Esophagus muscularis mucosa (tissue), 4 donors: Measurements from ENCODE around the gene LOXL1. TPM values are rescaled to one million over a fixed set of nuclear protein-coding genes. Genes with fewer than 3 reads are reported as not detected.

Experiments
- DNase-seq: peaks from one replicate; pipeline ENCODE4 v3.0.0-alpha.2; 2017; ENCODE audit errors: extremely low spot score
- H3K27ac ChIP-seq, 4 donors: fragments of 200-600 bp; sonication (generic); replicated peaks in 1 of 4; 1 replicate in 3 of 4; 2 replicates in 1 of 4; pipeline ENCODE4 v1.5.1; 2016 to 2019; ENCODE audit warnings: mild to moderate bottlenecking in 1 of 4
- H3K27me3 ChIP-seq, 4 donors: fragments of 200-600 bp; sonication (generic); one replicate each; pipeline versions ENCODE4 v1.5.1 to v1.6.0; 2016 to 2019
- H3K36me3 ChIP-seq, 4 donors: fragments of 200-600 bp; sonication (generic); one replicate each; pipeline ENCODE4 v1.5.1; 2016 to 2019
- H3K4me1 ChIP-seq, 4 donors: fragments of 200-600 bp; sonication (generic); one replicate each; pipeline ENCODE4 v1.5.1; 2016 to 2019
- H3K4me3 ChIP-seq, 4 donors: fragments of 200-600 bp; sonication (generic); 1 replicate in 2 of 4; 2 replicates in 2 of 4; pipeline ENCODE4 v1.5.1; 2016 to 2019; ENCODE audit warnings: mild to moderate bottlenecking in 4 of 4, moderate library complexity in 1 of 4
- H3K9me3 ChIP-seq, 4 donors: fragments of 200-600 bp; sonication (generic); 1 replicate in 3 of 4; 2 replicates in 1 of 4; pipeline ENCODE4 v1.5.1; 2016 to 2019
- EP300 ChIP-seq: sonication (generic); formaldehyde crosslinking; IDR thresholded peaks from one replicate; pipeline ENCODE4 v1.6.1; 2017; ENCODE audit warnings: antibody characterized with exemption
- POLR2A ChIP-seq: fragments of 450-650 bp; IDR thresholded peaks from one replicate; pipeline ENCODE4 v1.6.1; 2017; ENCODE audit warnings: antibody characterized with exemption, moderate library complexity, mild to moderate bottlenecking, low read depth
- POLR2AphosphoS5 ChIP-seq, 2 donors: sonication (generic); formaldehyde crosslinking; IDR thresholded peaks; one replicate each; pipeline ENCODE4 v1.6.1; 2017; ENCODE audit warnings: antibody characterized with exemption in 2 of 2
- WGBS: methylation state at CpG from one replicate; pipeline ENCODE4 v1.1.5; 2018; 5-methylcytosine and 5-hydroxymethylcytosine counted together
- intact Hi-C: fragments of 100-400 bp; cut with DNase I; formaldehyde crosslinking; loops from one replicate; pipeline ENCODE4 v1.15.1; 2023
- total RNA-seq, 4 donors: library from RNA; depleted of rRNA; stranded (reverse); fragments of >200 nt; gene quantifications; one replicate each; pipeline versions ENCODE4 v1.1.0 to v1.2.1, GENCODE V29; 2016
- TF ChIP-seq, protein P1 (sequence below), 3 experiments: fragments of 200-600 bp in 2 of 3; fragments of 450-650 bp in 1 of 3; sonication (generic) in 2 of 3; IDR thresholded peaks; one replicate each; pipeline ENCODE4 v1.5.1; 2017 to 2019; ENCODE audit warnings: antibody characterized with exemption in 3 of 3, mild to moderate bottlenecking in 2 of 3, moderate library complexity in 1 of 3

LOXL1 gene
- total RNA-seq, 4 donors from 2014 or later = 19.7 to 84.3 (median 39.1) TPM

DNA sequence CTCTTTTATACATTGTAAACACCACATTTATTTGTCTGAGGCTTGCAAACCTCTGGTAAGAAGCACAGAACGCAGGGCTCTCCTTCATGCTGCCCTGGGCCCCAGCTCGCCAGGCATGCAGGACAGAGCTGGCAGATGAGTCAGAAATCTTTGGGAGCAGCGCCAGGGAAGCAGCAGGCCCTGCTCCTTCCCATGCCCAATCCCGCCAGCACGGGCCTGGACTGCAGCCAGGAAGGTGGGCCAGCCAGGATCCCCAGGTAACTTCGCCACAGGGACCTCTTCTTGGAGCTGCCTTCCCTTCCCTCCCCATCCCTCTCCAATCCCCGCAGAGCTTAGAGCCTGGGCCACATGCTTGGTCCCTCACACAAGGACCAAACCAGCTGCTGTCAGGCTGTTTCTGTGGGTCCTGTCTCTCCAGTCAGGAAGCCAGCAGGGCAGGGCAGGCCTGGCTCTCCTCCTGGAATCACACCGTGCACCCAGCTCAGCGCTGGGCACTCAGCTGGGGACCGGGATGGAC, 57.0 kb downstream of the LOXL1 start:
- H3K4me1 ChIP-seq = peaks cover 71 to 75% (median 73%) of the 10 kb centered on the region in 4 donors
- 29% methylated on average over 3 of the region's 10 CpGs for WGBS
- no peak for DNase-seq
- H3K27ac ChIP-seq = peak overlapping the region; percentile 79 to 92 (median 85)
- H3K9me3 ChIP-seq = no peaks in the 10 kb centered on the region
- H3K4me3 ChIP-seq = no peak overlapping the region
- peaks cover 0 to 35% (median 17%) of the 10 kb centered on the region in 4 donors for H3K36me3 ChIP-seq
- intact Hi-C loops = loop anchor here (5.0 kb wide), 1 partner anchor 64 kb away; no protein-coding TSS in a partner anchor
- H3K27me3 ChIP-seq = no peaks in the 10 kb centered on the region
- TF ChIP-seq, protein P1, sequence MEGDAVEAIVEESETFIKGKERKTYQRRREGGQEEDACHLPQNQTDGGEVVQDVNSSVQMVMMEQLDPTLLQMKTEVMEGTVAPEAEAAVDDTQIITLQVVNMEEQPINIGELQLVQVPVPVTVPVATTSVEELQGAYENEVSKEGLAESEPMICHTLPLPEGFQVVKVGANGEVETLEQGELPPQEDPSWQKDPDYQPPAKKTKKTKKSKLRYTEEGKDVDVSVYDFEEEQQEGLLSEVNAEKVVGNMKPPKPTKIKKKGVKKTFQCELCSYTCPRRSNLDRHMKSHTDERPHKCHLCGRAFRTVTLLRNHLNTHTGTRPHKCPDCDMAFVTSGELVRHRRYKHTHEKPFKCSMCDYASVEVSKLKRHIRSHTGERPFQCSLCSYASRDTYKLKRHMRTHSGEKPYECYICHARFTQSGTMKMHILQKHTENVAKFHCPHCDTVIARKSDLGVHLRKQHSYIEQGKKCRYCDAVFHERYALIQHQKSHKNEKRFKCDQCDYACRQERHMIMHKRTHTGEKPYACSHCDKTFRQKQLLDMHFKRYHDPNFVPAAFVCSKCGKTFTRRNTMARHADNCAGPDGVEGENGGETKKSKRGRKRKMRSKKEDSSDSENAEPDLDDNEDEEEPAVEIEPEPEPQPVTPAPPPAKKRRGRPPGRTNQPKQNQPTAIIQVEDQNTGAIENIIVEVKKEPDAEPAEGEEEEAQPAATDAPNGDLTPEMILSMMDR (IDR thresholded peaks at IDR 0.05) = no peak
- TF ChIP-seq POLR2A (no peak), POLR2AphosphoS5 (IDR thresholded peaks at IDR 0.05) (peak in 1 of 2 donors; percentile 35), EP300 (no peak)

DNA sequence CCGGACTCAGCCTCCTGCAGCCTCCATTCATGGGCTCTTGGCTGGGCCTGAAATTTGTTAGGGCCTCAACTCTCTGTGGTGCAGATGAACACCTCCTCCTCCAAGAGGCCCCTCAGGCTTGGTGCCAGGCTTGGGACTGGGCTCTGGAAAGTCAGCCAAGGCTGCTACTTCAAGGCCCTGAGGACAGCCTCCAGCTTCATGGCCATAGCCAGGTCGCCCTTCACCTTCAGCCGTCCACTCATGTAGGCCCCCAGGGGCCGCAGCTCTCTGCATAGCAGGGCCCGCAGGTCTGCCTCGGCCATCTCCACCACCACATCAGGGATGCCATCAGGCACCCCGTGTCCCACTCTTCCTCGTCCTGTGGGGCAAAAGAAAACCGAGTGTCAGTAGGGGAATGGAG, 57.5 kb downstream of the LOXL1 start:
- Histone ChIP-seq H3K4me3 (no peak overlapping the region), H3K27ac (peak overlapping the region; percentile 79 to 92 (median 85)), H3K27me3 (no peaks in the 10 kb centered on the region), H3K4me1 (peaks cover 76 to 80% (median 78%) of the 10 kb centered on the region in 4 donors), H3K9me3 (no peaks in the 10 kb centered on the region), H3K36me3 (peaks cover 0 to 40% (median 22%) of the 10 kb centered on the region in 4 donors)
- WGBS = 90% methylated on average over 8 of the region's 9 CpGs
- intact Hi-C loops = loop anchor here (5.0 kb wide), 1 partner anchor 64 kb away; no protein-coding TSS in a partner anchor
- DNase-seq = no peak
- no peak for TF ChIP-seq POLR2A
- no peak for TF ChIP-seq POLR2AphosphoS5 (IDR thresholded peaks at IDR 0.05)

DNA sequence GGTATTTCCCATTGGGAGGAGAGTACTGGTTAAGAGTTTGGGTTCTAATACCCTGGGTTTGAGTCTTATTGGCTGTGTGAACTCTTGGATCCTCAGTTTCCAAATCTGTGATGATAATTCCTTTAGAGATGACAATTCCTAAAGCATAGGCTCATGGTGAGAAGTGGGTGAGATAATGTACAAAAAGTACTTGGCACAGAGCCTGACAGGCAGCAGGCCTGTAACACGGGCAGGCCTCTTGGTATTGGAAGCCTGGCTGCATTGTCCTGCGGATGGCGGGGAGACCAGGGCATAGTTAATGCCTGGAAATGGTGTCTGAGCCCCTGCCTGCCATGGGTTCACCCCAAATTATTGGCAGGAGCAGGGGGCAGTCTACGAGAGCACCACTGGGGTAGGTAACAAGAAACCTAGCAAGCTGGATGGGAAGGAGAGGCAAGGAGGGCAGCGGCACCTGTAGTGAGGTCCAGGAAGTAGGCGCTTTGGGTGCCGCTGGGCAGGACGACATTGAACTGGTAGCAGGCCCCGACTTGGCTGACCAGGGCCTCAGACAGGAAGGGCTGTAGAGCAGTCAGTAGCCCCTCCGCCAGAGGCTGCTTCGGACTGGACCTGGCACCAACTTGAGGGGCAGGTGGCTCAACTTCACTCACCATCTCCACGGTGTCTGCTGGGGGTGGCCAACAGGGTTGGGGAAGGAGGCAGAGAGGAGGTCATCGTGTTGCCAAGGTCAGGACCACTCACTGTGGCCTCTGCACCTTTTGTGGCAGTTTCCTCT, 58.1 kb downstream of the LOXL1 start:
- no peak for DNase-seq
- intact Hi-C loops = loop anchor here (5.0 kb wide), 1 partner anchor 63 kb away; no protein-coding TSS in a partner anchor
- Histone ChIP-seq H3K4me1 (peaks cover 82 to 86% (median 84%) of the 10 kb centered on the region in 4 donors), H3K36me3 (peaks cover 0 to 44% (median 23%) of the 10 kb centered on the region in 4 donors), H3K4me3 (no peak overlapping the region), H3K9me3 (no peaks in the 10 kb centered on the region), H3K27ac (peak overlapping the region; percentile 79 to 92 (median 85)), H3K27me3 (no peaks in the 10 kb centered on the region)
- TF ChIP-seq, protein P1 (IDR thresholded peaks at IDR 0.05) = no peak
- no peak for TF ChIP-seq EP300
- no peak for TF ChIP-seq POLR2A
- TF ChIP-seq POLR2AphosphoS5 (IDR thresholded peaks at IDR 0.05) = no peak
- 75% methylated on average over 12 of the region's 13 CpGs for WGBS

DNA sequence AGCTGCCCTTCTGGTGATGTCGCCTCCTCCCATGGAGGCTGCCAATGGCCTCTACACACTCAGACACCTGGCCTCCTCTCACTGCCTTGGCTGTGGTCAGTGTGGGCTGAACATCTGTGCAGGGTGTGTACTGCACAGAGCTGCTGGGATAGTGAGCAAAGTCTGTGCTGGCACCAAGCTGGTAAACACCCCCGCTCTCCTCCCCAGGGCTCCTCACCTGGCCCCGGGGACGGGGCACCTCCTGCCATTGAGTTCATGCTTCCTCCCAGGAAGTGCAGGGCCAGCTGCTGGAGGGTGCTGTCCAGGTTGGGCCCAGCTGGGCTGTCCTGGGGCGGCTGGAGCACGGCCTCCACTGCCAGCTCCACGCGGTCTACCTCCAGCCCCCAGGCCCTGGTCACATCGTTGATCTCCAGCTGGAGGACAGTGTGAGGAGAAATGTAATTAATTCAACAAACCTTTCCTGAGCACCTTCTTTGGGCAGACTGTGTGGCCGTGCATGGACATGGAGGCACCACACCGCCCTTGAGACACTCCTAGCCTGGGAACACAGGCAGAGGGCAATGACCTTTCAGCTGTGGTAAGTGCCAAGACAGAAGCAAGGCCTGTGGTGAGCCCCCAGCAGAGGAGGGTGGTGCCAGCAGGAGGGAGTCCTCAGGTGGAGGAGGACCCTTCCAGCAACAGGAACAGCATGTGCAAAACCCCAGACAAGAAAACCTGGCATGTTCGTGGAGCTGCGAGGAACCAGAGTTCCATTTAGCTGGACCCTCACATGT, 59.0 kb downstream of the LOXL1 start:
- WGBS = 78% methylated on average over 8 of the region's 13 CpGs
- no peak overlapping the region for H3K4me3 ChIP-seq
- TF ChIP-seq POLR2AphosphoS5 (IDR thresholded peaks at IDR 0.05) = no peak
- TF ChIP-seq, protein P1 (IDR thresholded peaks at IDR 0.05) = no peak
- TF ChIP-seq POLR2A = no peak
- no peak for TF ChIP-seq EP300
- H3K27me3 ChIP-seq = no peaks in the 10 kb centered on the region
- H3K9me3 ChIP-seq = no peaks in the 10 kb centered on the region
- intact Hi-C loops = no loop called here
- H3K4me1 ChIP-seq = peaks cover 91 to 95% (median 93%) of the 10 kb centered on the region in 4 donors
- peak overlapping the region; percentile 79 to 92 (median 85) for H3K27ac ChIP-seq
- DNase-seq = no peak
- H3K36me3 ChIP-seq = peaks cover 0 to 44% (median 23%) of the 10 kb centered on the region in 4 donors
